Measurements from ENCODE around the gene KSR1. TPM values are rescaled to one million over a fixed set of nuclear protein-coding genes. Genes with fewer than 3 reads are reported as not detected.

KSR1 gene
- total and polyA plus RNA-seq, 12 donors, result 16.0 to 50.4 (median 38.5) TPM

- Histone ChIP-seq H3K27me3 (no peaks in the 10 kb centered on the region), H3K27ac (peak overlapping the region; percentile 84 to 97 (median 86)), H3K9me3 (replicated peaks in 1 of 3) (no peaks in the 10 kb centered on the region), H3K4me1 (replicated peaks in 1 of 2) (peaks cover 31 to 55% of the 10 kb centered on the region in 2 donors), H3K36me3 (replicated peaks in 1 of 2) (peaks cover 0 to 2% of the 10 kb centered on the region in 2 donors), H3K4me3 (no peak overlapping the region)
- 33 to 56% (median 45%) methylated on average over 10 of the region's 10 CpGs for WGBS, 4 donors
- DNase-seq, result peak; percentile 72 to 89 (median 81)
- intact Hi-C loops (cut with DNase I), result no loop called here
- peak in 1 of 2 donors; percentile 23 for TF ChIP-seq POLR2A (IDR thresholded peaks at IDR 0.05)
- no peak for TF ChIP-seq CTCF (IDR thresholded peaks at IDR 0.05)
Observed at GRCh38 chr17:27577884-27578717, 121.9 kb downstream of the KSR1 start.

GRCh38 chr17:27578718-27579085 lies 122.5 kb downstream of the KSR1 start:
- intact Hi-C loops (cut with DNase I), result no loop called here
- H3K27me3 ChIP-seq, result no peaks in the 10 kb centered on the region
- peak overlapping the region; percentile 84 to 97 (median 86) for H3K27ac ChIP-seq
- no peak overlapping the region for H3K4me3 ChIP-seq
- H3K36me3 ChIP-seq (replicated peaks in 1 of 2), result peaks cover 0 to 8% of the 10 kb centered on the region in 2 donors
- H3K9me3 ChIP-seq (replicated peaks in 1 of 3), result no peaks in the 10 kb centered on the region
- TF ChIP-seq CTCF (IDR thresholded peaks at IDR 0.05) (no peak), POLR2A (IDR thresholded peaks at IDR 0.05) (no peak)
- peaks cover 28 to 52% of the 10 kb centered on the region in 2 donors for H3K4me1 ChIP-seq (replicated peaks in 1 of 2)
- 66 to 80% (median 73%) methylated on average over 3 to 4 of the region's 4 CpGs for WGBS, 4 donors
- DNase-seq, result peak in 1 of 7 donors; percentile 39

GRCh38 chr17:27579304-27579703 lies 123.1 kb downstream of the KSR1 start:
- TF ChIP-seq POLR2A (IDR thresholded peaks at IDR 0.05) (no peak), CTCF (IDR thresholded peaks at IDR 0.05) (no peak)
- Histone ChIP-seq H3K27ac (peak overlapping the region in 3 of 5 donors; percentile 84 to 97 (median 91)), H3K27me3 (no peaks in the 10 kb centered on the region), H3K4me3 (no peak overlapping the region), H3K36me3 (replicated peaks in 1 of 2) (peaks cover 0 to 8% of the 10 kb centered on the region in 2 donors), H3K4me1 (replicated peaks in 1 of 2) (peaks cover 22 to 46% of the 10 kb centered on the region in 2 donors), H3K9me3 (replicated peaks in 1 of 3) (no peaks in the 10 kb centered on the region)
- no peak for DNase-seq
- intact Hi-C loops (cut with DNase I), result no loop called here
- 93 to 100% (median 95%) methylated on average over 3 of the region's 3 CpGs for WGBS, 4 donors

- Histone ChIP-seq H3K4me1 (replicated peaks in 1 of 2) (peaks cover 21 to 43% of the 10 kb centered on the region in 2 donors), H3K36me3 (replicated peaks in 1 of 2) (peaks cover 0 to 8% of the 10 kb centered on the region in 2 donors), H3K27me3 (no peaks in the 10 kb centered on the region), H3K27ac (peak overlapping the region in 1 of 5 donors; percentile 57), H3K4me3 (no peak overlapping the region), H3K9me3 (replicated peaks in 1 of 3) (no peaks in the 10 kb centered on the region)
- intact Hi-C loops (cut with DNase I), result loop anchor here in 1 of 2 donors (10.0 kb wide), 1 partner anchor 195 kb away; no protein-coding TSS in a partner anchor
- DNase-seq, result no peak
- TF ChIP-seq CTCF (IDR thresholded peaks at IDR 0.05) (no peak), POLR2A (IDR thresholded peaks at IDR 0.05) (no peak)
- whole genome bisulfite sequencing, 4 donors, result 72 to 90% (median 84%) methylated on average over 4 of the region's 4 CpGs
Observed at GRCh38 chr17:27579897-27580321, 123.7 kb downstream of the KSR1 start.
